ENCODE results near the gene WDR7.
"Not testable (repeated sequence)": the region's sequence is repeated elsewhere in the genome, so short reads cannot be mapped to it uniquely, and the experiment has no call there.

The WDR7 gene

DNA sequence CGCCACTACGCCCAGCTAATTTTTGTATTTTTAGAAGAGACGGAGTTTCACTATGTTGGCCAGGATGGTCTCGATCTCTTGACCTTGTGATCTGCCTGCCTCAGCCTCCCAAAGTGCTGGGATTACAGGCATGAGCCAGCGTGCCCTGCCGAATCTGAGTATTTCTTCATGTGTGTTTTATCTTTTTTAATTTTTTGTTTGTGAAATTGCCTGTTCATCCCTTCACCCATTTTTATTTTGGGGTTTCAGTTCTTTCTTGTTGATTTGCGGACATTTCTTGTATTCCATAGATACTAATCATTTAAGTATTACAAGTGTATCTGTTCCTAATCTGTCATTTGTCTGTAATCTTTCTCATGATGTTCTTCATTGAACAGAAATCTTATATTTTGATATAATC lies 3.1 kb downstream of the WDR7 start:
- DNase-seq (ENCODE audit: low read depth), result not testable (repeated sequence)

GRCh38 chr18:56658261-56658660 lies 7.1 kb downstream of the WDR7 start:
- DNase-seq (ENCODE audit: low read depth), result no peak

DNA sequence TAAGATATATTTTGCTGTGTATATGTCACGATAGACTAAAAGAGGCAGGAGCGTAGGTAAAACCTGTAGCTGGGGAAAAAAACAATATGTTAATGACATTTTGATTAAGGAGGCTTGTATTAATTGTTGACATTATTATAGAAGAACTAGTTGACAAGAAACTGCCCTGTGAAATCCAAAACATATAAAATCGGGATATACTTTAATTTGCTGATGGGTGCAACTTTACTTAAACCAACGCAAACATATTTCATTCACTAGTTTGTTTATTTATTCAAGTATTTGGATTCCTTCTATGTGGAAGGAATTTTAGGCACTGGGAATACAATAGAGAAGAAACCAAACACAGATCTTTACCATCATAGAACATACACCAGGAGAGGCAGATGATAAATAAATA lies 8.0 kb downstream of the WDR7 start:
- DNase-seq (ENCODE audit: low read depth), result no peak

DNA sequence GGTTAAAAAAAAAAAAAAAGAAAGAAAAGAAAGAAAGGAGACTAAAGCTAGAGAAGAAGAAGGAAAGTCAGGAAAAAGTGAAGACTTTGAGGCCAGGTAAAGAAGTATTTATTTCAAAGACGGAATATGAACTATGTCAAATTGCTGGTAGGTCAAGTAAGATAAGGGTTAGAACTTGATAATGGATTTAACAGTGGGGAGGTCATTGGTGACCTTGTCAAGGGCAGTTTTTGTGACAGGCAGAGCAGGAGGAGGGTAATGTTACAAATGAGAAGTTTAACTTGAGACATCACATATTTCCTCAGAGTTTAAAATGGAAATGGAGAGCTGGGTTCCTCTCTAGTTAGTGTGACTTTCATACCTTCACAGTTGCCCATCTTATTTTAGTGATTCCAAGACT lies 9.5 kb downstream of the WDR7 start:
- DNase-seq (ENCODE audit: low read depth), result no peak

DNA sequence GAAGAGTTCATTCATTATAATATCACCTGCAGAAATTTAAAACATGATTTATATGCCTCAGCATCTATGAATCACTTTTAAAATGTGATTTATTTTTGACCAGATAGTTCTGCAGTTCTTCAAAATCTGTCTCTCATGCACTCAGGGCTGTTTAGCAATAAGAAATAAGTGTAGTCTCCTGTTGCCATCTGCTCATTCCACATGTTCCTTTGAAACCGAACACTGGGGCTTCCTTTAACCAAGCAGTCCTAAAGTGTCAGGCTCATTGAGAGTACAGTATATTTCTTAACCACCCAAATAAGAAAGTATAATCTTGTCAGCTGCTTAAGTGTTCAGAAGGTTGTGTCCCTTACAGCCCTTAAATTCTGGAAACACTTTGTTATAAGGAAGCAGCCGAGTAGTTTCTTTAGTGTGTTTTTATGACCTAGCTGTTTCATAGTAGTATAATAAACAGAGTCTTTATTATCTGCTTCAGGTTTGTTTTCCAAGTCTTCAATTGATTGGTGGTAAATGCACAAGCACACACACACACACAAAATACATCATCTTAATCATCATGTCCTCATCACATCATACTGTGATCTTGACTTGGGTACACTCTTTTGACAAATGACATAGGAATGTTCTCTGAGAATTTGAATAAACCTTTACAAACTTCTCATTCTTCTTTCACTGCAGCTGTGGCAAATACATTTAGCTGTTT lies 10.4 kb downstream of the WDR7 start:
- no peak for DNase-seq (ENCODE audit: low read depth)

- DNase-seq (ENCODE audit: low read depth), result no peak
Measured at GRCh38 chr18:56662063-56662408, 10.9 kb downstream of the WDR7 start.

DNA sequence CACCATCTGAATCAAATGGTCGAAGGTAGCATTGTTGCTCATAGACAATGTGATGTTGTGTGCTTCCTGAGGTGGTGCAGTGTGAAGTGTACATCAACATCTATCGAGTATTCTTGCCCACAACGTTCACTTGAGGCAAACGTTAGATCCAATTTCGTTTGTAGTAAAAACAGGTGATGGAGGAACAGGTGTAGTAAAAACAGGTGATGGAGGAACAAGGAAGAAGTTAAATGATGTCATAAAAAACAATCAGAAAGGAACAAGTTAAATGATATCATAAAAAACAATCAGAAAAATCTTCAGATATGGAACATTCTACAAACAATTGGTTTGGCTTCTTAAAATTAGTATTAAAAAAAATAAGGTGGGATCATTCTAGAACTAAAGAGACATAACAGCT lies 11.3 kb downstream of the WDR7 start:
- no peak for DNase-seq (ENCODE audit: low read depth)

DNA sequence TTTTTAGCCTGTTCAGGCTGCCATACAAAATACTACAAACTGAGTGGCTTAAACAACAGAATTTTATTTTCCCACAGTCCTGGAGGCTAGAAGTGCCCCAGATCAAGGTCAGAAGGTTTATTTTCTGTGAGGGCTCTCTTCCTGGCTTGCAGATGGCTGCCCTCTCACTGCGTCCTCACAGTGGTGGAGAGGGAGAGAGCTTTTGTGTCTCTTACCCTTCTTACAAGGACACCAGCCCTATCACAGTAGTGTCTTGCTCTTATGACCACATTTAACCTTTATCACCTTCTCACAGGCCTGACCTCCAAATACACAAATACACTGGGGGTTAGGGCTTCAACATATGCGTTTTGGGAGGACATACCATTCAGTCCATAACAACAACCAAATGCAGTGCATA lies 11.7 kb downstream of the WDR7 start:
- no peak for DNase-seq (ENCODE audit: low read depth)

- DNase-seq (ENCODE audit: low read depth), result no peak
Measured at GRCh38 chr18:56672391-56672790, 21.2 kb downstream of the WDR7 start.

GRCh38 chr18:56672981-56673380 lies 21.8 kb downstream of the WDR7 start:
- DNase-seq (ENCODE audit: low read depth), result no peak

DNA sequence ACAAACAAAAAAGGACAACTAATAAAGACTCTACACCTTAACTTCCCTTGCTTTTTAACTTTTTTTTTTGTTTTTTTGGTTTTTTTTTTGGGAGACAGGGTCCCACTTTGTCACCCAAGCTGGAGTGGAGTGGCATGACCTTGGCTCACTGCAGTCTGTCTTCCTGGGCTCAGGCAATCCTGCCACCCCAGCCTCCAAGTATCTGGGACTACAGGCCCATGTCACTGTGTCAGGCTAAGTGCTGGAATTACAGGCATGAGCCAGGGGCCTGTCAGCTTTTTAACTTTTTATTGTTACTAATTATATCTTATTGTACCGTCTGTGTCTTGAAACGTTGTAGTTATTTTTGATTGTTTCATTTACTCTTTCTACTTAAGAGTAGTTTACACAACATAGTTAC lies 25.5 kb downstream of the WDR7 start:
- DNase-seq (ENCODE audit: low read depth), result no peak

DNA sequence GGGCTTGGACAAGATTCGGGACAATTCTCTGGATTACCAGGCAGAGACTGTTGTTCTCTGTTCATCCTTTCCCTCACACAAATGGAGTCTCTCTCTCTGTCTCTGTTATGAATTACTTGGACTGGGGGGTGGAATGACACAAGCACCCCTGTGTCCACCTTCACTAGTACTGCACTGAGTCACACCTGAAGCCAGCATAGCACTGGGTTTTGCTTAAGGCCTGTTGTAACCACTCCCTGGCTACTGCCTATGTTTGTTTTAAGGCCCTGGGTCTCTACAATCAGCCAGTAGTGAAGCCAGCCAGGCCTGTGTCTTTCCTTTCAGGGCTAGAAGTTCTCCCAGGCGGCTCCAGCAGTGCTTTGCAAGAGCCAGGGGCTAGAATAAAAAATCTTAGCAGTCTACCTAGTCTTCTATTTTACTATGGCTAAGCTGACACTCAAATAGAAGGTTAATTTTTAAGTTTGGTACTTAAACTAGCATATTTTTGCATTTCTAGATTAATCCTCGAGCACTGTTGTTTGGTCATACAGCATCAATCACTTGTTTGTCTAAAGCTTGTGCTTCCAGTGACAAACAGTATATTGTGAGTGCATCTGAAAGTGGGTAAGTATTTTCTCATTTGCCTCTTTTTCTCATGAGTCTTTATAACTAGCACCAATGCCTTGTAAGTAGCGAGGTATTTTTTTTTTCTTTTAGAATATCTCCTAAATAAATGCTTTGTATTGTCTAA lies 27.8 kb downstream of the WDR7 start:
- no peak for DNase-seq (ENCODE audit: low read depth)

- DNase-seq (ENCODE audit: low read depth), result no peak
Measured at GRCh38 chr18:56684277-56684676, 33.1 kb downstream of the WDR7 start.

GRCh38 chr18:56691530-56691929 lies 40.4 kb downstream of the WDR7 start:
- DNase-seq (ENCODE audit: low read depth), result no peak

DNA sequence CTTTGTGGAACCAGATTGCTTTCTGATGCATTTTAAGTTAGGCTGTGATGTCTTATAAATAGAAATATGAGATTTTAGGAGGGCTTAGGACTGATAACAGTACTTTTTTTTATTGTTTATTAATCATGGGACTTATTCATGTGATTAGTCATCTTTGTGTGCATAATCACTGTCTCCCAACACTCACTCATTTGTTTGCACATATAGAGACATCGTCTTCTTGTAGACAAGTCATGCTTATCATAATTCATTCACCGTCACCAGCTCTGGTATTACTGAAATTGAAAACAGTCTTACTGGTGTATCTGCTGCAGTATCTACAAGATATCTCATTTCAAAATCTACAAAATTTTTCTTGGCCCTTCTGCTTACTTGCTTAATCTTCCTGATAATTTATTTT lies 45.8 kb downstream of the WDR7 start:
- no peak for DNase-seq (ENCODE audit: low read depth)

GRCh38 chr18:56702946-56703345 lies 51.8 kb downstream of the WDR7 start:
- peak; percentile 6 for DNase-seq (ENCODE audit: low read depth)

DNA sequence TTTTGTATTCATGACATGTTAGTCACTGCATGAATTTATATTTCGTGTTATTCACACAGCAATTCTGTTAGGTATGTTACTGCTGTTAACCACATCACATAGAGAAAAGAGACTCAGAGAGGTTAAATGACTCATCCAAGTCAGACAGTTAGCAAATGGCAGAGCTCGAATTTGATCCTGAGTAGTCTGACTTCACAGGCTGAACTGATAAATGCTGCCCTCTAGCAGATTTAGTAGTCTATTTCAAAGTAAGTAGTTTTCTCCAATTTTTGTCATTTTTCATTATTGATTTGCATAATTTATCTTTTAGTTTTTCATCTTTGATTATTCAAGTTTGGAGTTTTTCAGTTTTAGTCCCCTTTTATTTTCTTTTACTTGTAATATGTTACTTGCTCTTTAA lies 58.3 kb downstream of the WDR7 start:
- DNase-seq (ENCODE audit: low read depth), result peak; percentile 11

GRCh38 chr18:56711708-56712445 lies 60.7 kb downstream of the WDR7 start:
- no peak for DNase-seq (ENCODE audit: low read depth)

GRCh38 chr18:56712761-56713160 lies 61.6 kb downstream of the WDR7 start:
- no peak for DNase-seq (ENCODE audit: low read depth)

DNA sequence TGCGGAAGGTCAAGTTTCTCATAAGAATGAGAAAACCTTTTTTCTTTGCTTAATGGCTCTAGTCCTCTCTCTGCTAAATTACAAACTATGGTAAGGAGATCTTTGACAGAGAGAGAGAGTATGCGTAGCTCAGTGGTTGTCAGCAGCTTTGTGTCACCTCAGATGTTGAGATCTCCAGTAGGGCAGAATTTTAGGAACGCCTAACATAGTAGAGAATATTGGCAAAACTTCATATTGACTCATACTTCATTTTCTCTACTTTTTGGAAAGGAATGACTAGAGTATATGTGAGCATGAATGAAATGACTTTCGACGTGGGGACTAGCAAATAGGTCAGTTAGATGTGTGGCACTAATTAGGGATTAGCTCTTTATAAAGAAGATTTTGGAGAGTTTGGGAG lies 64.0 kb downstream of the WDR7 start:
- DNase-seq (ENCODE audit: low read depth), result no peak

DNA sequence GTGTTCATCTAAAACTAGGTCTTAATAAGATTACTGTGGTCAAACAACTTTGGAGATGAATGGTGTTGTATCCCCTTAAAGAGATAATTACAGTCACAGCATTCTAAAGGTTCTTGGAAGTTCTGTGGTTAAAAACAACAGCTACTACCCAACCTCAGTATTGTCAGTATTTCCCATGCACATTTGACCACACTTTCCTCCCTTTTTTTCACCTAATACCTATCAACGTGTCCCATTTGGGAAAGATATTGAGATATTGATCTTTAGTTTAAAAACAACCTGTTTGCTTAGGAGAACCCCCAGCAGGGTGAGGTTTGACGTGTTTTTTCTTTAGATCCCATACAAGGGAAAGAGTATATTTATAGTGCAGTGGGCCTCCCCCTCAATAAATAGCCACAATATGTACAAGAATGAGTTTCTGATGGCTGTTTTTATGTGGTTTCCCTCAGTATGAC lies 65.6 kb downstream of the WDR7 start:
- no peak for DNase-seq (ENCODE audit: low read depth)

- DNase-seq (ENCODE audit: low read depth), result no peak
Measured at GRCh38 chr18:56721031-56721430, 69.9 kb downstream of the WDR7 start.

GRCh38 chr18:56721491-56721890 lies 70.3 kb downstream of the WDR7 start:
- no peak for DNase-seq (ENCODE audit: low read depth)

Data from stimulated activated CD8-positive, alpha-beta memory T cell treated with anti-CD3 and anti-CD28 coated beads, Interleukin-12 subunit alpha, Interleukin-12 subunit beta, amount 100 ng/mL, for 1 hour (primary cell).